GM12865 (cell line): ENCODE results near the gene RAD50.
"Not testable (repeated sequence)": the region's sequence is repeated elsewhere in the genome, so short reads cannot be mapped to it uniquely, and the experiment has no call there.

Source experiments
- DNase-seq: peaks from one replicate; pipeline ENCODE4 v3.0.0; 2010; ENCODE audit warnings: low read depth
- H3K4me3 ChIP-seq: 2 replicates; pipeline ENCODE4 v1.5.1; 2011; ENCODE audit warnings: mild to moderate bottlenecking, low read depth, low read length, control low read depth
- CTCF ChIP-seq: IDR thresholded peaks from 2 replicates; pipeline ENCODE4 v1.5.1; 2011; ENCODE audit warnings: low read length, control low read depth, low read depth, inconsistent platforms; ENCODE audit not compliant: insufficient read depth; ENCODE audit errors: missing control alignments

Gene RAD50

DNA sequence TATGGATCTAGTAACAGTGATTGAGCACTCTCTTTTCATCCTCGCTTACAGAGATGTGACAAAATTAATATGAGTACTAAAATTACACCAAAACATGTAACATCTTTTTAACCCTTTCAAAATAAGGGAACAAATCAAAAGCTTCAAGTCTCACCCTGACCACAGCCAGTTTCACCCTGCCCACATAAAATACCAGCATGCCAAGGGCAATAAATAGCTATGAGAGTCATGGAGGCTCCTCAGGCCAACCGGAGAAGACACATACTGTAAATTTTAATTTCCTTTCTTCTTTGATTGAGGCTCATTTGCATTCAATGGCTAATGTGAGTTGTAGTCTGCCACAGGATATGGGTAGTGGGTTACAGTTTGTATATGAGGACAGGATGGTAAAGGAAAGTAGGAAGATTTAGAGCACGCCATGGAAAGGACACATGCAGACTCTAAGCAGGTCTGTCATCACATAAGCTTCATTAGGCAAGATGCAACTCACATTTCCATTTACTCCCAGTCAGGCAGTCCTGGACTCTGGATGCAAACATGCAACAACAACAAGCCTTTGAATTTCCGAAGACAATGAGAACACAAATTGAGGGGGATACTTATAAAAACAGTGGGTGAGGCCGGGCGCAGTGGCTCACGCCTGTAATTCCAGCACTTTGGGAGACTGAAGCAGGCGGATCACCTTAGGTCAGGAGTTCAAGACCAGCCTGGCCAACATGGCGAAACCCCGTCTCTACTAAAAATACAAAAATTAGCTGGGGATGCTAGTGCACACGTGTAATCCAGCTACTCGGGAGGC is 128.3 kb downstream of the RAD50 start:
- TF ChIP-seq CTCF = no peak
- DNase-seq = no peak
- H3K4me3 ChIP-seq = no peak overlapping the region

DNA sequence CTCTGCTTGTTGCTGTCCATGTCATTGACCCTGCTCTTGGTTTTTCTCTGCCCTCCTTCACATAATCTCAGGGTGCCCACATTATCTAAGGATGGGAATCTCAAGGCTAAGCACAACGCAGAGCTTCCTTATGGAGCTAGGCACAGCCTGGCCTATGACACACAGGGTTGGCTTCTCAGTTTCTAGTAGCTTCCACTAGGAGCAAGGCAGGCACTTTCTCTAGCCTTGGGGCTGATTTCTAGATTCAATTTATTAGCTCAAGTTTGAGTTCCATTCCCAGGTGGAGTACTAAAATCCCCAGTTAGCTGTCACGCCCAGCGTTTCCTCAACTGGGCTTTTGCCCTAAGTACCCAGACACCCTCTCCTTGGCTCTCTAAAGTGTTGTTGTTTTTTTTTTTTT is 129.4 kb downstream of the RAD50 start:
- DNase-seq = no peak
- H3K4me3 ChIP-seq = no peak overlapping the region
- TF ChIP-seq CTCF = no peak

GRCh38 chr5:132687995-132688394 is 131.2 kb downstream of the RAD50 start:
- TF ChIP-seq CTCF = no peak

DNA sequence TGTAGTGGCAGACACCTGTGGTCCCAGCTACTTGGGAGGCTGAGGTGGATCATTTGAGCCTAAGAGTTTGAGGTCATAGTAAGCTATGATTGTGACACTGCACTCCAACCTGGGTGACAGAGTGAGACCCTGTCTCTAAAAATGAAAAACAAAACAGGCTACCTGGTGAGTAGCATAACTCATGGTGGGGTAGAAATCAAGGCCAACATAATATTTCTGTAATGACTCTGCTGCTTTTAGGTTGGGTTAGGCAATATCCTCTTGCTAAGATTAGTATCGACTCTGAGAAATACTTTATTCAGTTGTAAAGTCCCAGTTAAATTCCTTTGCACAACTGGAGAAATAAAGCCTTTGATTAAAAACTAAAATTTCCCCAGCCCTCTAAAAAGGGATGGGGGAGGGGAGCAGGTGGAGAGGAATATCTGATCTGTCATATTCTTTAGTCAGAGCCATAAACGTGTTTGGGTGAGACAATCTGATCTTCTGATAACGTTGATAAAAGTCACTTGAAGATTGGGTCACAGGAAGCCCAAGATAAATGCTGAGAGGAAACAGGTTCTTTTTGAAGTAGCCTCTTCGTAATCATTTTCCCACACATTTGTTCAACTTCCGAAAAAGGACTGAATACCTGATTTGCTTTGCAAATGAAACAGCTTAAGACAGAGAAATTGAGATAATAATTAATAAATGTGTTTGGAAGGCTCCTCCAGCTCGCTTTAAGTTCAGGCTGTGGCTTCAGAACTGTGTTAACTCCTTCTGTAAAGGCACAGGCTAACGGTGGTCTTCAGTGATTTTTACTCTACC is 132.0 kb downstream of the RAD50 start:
- no peak for TF ChIP-seq CTCF

More at GRCh38 chr5:132687995-132688394, 131.2 kb downstream of the RAD50 start:
- peak; percentile 42 for DNase-seq
- no peak overlapping the region for H3K4me3 ChIP-seq

GRCh38 chr5:132689513-132689912 is 132.7 kb downstream of the RAD50 start:
- H3K4me3 ChIP-seq = no peak overlapping the region
- no peak for TF ChIP-seq CTCF
- no peak for DNase-seq

More for the DNA sequence above, 132.0 kb downstream of the RAD50 start:
- no peak for DNase-seq
- H3K4me3 ChIP-seq = no peak overlapping the region

DNA sequence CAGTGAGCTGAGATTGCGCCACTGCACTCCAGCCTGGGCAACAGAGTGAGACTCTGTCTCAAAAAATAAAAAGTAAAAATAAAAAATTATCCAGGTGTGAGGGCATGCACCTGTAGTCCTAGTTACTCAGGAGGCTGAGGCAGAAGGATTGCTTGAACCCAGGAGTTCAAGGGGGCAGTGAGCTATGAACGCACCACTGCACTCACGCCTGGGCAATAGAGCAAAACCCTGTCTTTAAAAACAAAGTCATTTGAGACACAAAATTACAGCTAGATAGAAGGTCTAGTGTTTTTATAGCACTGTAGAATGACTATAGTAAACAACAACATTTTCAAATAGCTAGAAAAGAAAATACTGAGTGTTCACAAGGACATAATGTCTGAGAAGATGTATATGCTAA is 133.4 kb downstream of the RAD50 start:
- no peak for DNase-seq
- no peak overlapping the region for H3K4me3 ChIP-seq
- no peak for TF ChIP-seq CTCF

GRCh38 chr5:132691755-132692631 is 135.2 kb downstream of the RAD50 start:
- not testable (repeated sequence) for DNase-seq, H3K4me3 ChIP-seq
